ENCODE data around the gene TRAF4.
A peak's percentile ranks its signal among the peaks of the same experiment; 100 is the strongest.

TRAF4 gene

GRCh38 chr17:28743243-28744103 is at the start of gene TRAF4:
TRAF4 (plus strand) TSS chr17:28744011; CDS start chr17:28744113, 102 bp downstream.
- TF ChIP-seq CTCF (IDR thresholded peaks at IDR 0.05), result peak; percentile 21; the same call in 1 of the 2 replicates

- TF ChIP-seq CTCF (IDR thresholded peaks at IDR 0.05), result no peak
These were observed 45.4 kb upstream of the TRAF4 start for GRCh38 chr17:28698253-28698941.

- TF ChIP-seq CTCF (IDR thresholded peaks at IDR 0.05), result no peak
These were observed 43.5 kb upstream of the TRAF4 start for GRCh38 chr17:28700278-28700677.

- no peak for TF ChIP-seq CTCF (IDR thresholded peaks at IDR 0.05)
These were observed 42.9 kb upstream of the TRAF4 start for GRCh38 chr17:28700830-28701492.

- TF ChIP-seq CTCF (IDR thresholded peaks at IDR 0.05), result no peak
These were observed 41.6 kb upstream of the TRAF4 start for GRCh38 chr17:28702026-28702751.

- no peak for TF ChIP-seq CTCF (IDR thresholded peaks at IDR 0.05)
These were observed 41.1 kb upstream of the TRAF4 start for GRCh38 chr17:28702752-28703150.

Data from LNCAP (cell line).